Stimulated activated CD4-positive, alpha-beta T cell treated with anti-CD3 and anti-CD28 coated beads, Interleukin-1b, Interleukin-23, amount 100 ng/mL, for 4 hours (primary cell): ENCODE results near the gene ZFAND6.
"Not testable (repeated sequence)": the region's sequence is repeated elsewhere in the genome, so short reads cannot be mapped to it uniquely, and the experiment has no call there.

Experiments
- DNase-seq, 2 donors: peaks; one replicate each; pipeline ENCODE4 v3.0.0-alpha.2; 2020; ENCODE audit warnings: low read depth in 2 of 2

The ZFAND6 gene

GRCh38 chr15:80058851-80059785, at the start of gene ZFAND6:
Gene ZFAND6, plus strand, starts transcription at chr15:80059676. Its CDS starts 60,669 bp downstream, at chr15:80120345.
- DNase-seq = peak; percentile 93 to 94

GRCh38 chr15:80010131-80010673, 49.3 kb upstream of the ZFAND6 start:
- DNase-seq = no peak

- not testable (repeated sequence) for DNase-seq
These were observed 48.4 kb upstream of the ZFAND6 start for GRCh38 chr15:80011041-80011523.

GRCh38 chr15:80011596-80011995, 47.9 kb upstream of the ZFAND6 start:
- DNase-seq = no peak

GRCh38 chr15:80012060-80012726, 47.3 kb upstream of the ZFAND6 start:
- DNase-seq = no peak

GRCh38 chr15:80014186-80014585, 45.3 kb upstream of the ZFAND6 start:
- DNase-seq = not testable (repeated sequence)

GRCh38 chr15:80015156-80015555, 44.3 kb upstream of the ZFAND6 start:
- DNase-seq = no peak

- DNase-seq = not testable (repeated sequence)
These were observed 43.0 kb upstream of the ZFAND6 start for GRCh38 chr15:80016506-80016905.

- DNase-seq = not testable (repeated sequence)
These were observed 42.3 kb upstream of the ZFAND6 start for GRCh38 chr15:80017139-80017538.

GRCh38 chr15:80019168-80019745, 40.2 kb upstream of the ZFAND6 start:
- DNase-seq = no peak

GRCh38 chr15:80020149-80020548, 39.3 kb upstream of the ZFAND6 start:
- DNase-seq = not testable (repeated sequence)

- no peak for DNase-seq
These were observed 38.7 kb upstream of the ZFAND6 start for GRCh38 chr15:80020731-80021130.

- DNase-seq = no peak
These were observed 33.2 kb upstream of the ZFAND6 start for GRCh38 chr15:80026310-80026709.

GRCh38 chr15:80026754-80027153, 32.7 kb upstream of the ZFAND6 start:
- DNase-seq = no peak

- no peak for DNase-seq
These were observed 30.5 kb upstream of the ZFAND6 start for GRCh38 chr15:80028937-80029336.

GRCh38 chr15:80031841-80032240, 27.6 kb upstream of the ZFAND6 start:
- DNase-seq = no peak

GRCh38 chr15:80034629-80035028, 24.8 kb upstream of the ZFAND6 start:
- no peak for DNase-seq

- no peak for DNase-seq
These were observed 23.4 kb upstream of the ZFAND6 start for GRCh38 chr15:80036071-80036470.

- DNase-seq = no peak
These were observed 17.8 kb upstream of the ZFAND6 start for GRCh38 chr15:80041494-80042253.

GRCh38 chr15:80042568-80042967, 16.9 kb upstream of the ZFAND6 start:
- DNase-seq = no peak

GRCh38 chr15:80045219-80045618, 14.3 kb upstream of the ZFAND6 start:
- not testable (repeated sequence) for DNase-seq
